Measurements from ENCODE around the gene AKAP9. TPM values are rescaled to one million over a fixed set of nuclear protein-coding genes. Genes with fewer than 3 reads are reported as not detected.

Gene AKAP9
- total and polyA plus RNA-seq, 9 of the 15 experiments (the other 6 are each of a cell fraction or from before 2014, with no cell fraction given): 25.5 to 80.9 (median 46.3) TPM

- TF ChIP-seq SMAD4 (CRISPR knock-in tag; conservative IDR thresholded peaks at IDR 0.05): no peak
- no peak for TF ChIP-seq TCF15 (CRISPR knock-in tag; IDR thresholded peaks at IDR 0.05)
- no peak for TF ChIP-seq KAT2B (IDR thresholded peaks at IDR 0.05; ENCODE audit: low read depth, low read length)
- TF ChIP-seq MYBL2 (IDR thresholded peaks at IDR 0.05; ENCODE audit: low read depth): no peak
- TF ChIP-seq MYBL2 (CRISPR knock-in tag; IDR thresholded peaks at IDR 0.05; ENCODE audit: borderline replicate concordance): no peak
- TF ChIP-seq FOXJ2 (tag; IDR thresholded peaks at IDR 0.05): peak; percentile 35; the same call in 1 of the 2 replicates
- TF ChIP-seq ZBTB5 (IDR thresholded peaks at IDR 0.05): no peak
- TF ChIP-seq EP400 (IDR thresholded peaks at IDR 0.05): peak; percentile 34; the same call in 1 of the 2 replicates
- TF ChIP-seq TAF9B (IDR thresholded peaks at IDR 0.05; ENCODE audit: partially characterized antibody): peak; percentile 36
- TF ChIP-seq, protein P1, sequence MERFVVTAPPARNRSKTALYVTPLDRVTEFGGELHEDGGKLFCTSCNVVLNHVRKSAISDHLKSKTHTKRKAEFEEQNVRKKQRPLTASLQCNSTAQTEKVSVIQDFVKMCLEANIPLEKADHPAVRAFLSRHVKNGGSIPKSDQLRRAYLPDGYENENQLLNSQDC (CRISPR knock-in tag; IDR thresholded peaks at IDR 0.05): no peak
- no peak for TF ChIP-seq BRD4 (IDR thresholded peaks at IDR 0.05)
- TF ChIP-seq HIVEP1 (CRISPR knock-in tag; IDR thresholded peaks at IDR 0.05): no peak
- TF ChIP-seq, protein P2, sequence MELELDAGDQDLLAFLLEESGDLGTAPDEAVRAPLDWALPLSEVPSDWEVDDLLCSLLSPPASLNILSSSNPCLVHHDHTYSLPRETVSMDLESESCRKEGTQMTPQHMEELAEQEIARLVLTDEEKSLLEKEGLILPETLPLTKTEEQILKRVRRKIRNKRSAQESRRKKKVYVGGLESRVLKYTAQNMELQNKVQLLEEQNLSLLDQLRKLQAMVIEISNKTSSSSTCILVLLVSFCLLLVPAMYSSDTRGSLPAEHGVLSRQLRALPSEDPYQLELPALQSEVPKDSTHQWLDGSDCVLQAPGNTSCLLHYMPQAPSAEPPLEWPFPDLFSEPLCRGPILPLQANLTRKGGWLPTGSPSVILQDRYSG (tag; conservative IDR thresholded peaks at IDR 0.05; ENCODE audit: low read depth): no peak
- peak; percentile 80 for TF ChIP-seq TAL1 (IDR thresholded peaks at IDR 0.05)
- no peak for TF ChIP-seq IFI16 (CRISPR knock-in tag; IDR thresholded peaks at IDR 0.05)
- no peak for TF ChIP-seq ESRRA (IDR thresholded peaks at IDR 0.05; ENCODE audit: borderline replicate concordance, low read depth)
- TF ChIP-seq ZNF282 (CRISPR knock-in tag; IDR thresholded peaks at IDR 0.05): no peak
- TF ChIP-seq CHD2 (IDR thresholded peaks at IDR 0.05; ENCODE audit: low read depth, low read length): no peak
- TF ChIP-seq U2AF2 (optimal IDR thresholded peaks at IDR 0.05; ENCODE audit: low read depth, low read length): no peak
- TF ChIP-seq YY1 (IDR thresholded peaks at IDR 0.05; ENCODE audit: borderline replicate concordance in 1 of 3, control insufficient read depth in 1 of 3, extremely low read depth in 1 of 3, insufficient read depth in 3 of 3, insufficient read length in 1 of 3, insufficient replicate concordance in 2 of 3, low read depth in 1 of 3, low read length in 2 of 3): no peak
- TF ChIP-seq MLX (CRISPR knock-in tag; conservative IDR thresholded peaks at IDR 0.05): no peak
Observed at GRCh38 chr7:91894781-91895480, 45.7 kb upstream of the AKAP9 start (continued).
